GM18507 (cell line): ENCODE data around the gene FRAT2.
"Not testable (repeated sequence)": the region's sequence is repeated elsewhere in the genome, so short reads cannot be mapped to it uniquely, and the experiment has no call there.

Experiments used
- DNase-seq: peaks from one replicate; pipeline ENCODE4 v3.0.0; 2011; ENCODE audit warnings: low read depth; ENCODE audit not compliant: insufficient read length; ENCODE audit errors: extremely low spot score
- FAIRE-seq: peaks from 2 replicates; lab custom pipeline; 2011; peaks lifted over from hg19 to GRCh38; lab: Jason Lieb, UNC

FRAT2 gene

GRCh38 chr10:97298223-97298571, 36.3 kb downstream of the FRAT2 start:
- FAIRE-seq (no peak), DNase-seq (no peak)

GRCh38 chr10:97297556-97298222, 36.8 kb downstream of the FRAT2 start:
- FAIRE-seq, result no peak

GRCh38 chr10:97292862-97293198, 41.7 kb downstream of the FRAT2 start:
- DNase-seq (no peak), FAIRE-seq (no peak)

More at GRCh38 chr10:97297556-97298222, 36.8 kb downstream of the FRAT2 start:
- DNase-seq, result no peak

- DNase-seq (peak; percentile 87), FAIRE-seq (peak; percentile 99)
Measured at GRCh38 chr10:97292097-97292861, 42.2 kb downstream of the FRAT2 start, which contains the start of gene ARHGAP19. ARHGAP19 (minus strand) TSS chr10:97292637; CDS start chr10:97292627, 10 bp downstream.

- DNase-seq, result no peak
- no peak for FAIRE-seq
Measured at GRCh38 chr10:97291357-97292096, 43.0 kb downstream of the FRAT2 start.

GRCh38 chr10:97290576-97291356, 43.8 kb downstream of the FRAT2 start:
- DNase-seq, FAIRE-seq: not testable (repeated sequence)

- not testable (repeated sequence) for FAIRE-seq
Measured at GRCh38 chr10:97290076-97290475, 44.5 kb downstream of the FRAT2 start.

More at GRCh38 chr10:97290076-97290475, 44.5 kb downstream of the FRAT2 start:
- DNase-seq, result not testable (repeated sequence)
